GM18507 (cell line): Measurements from ENCODE around the gene APP.

ENCODE experiments used
- DNase-seq: peaks from one replicate; pipeline ENCODE4 v3.0.0; 2011; ENCODE audit warnings: low read depth; ENCODE audit not compliant: insufficient read length; ENCODE audit errors: extremely low spot score
- FAIRE-seq: peaks from 2 replicates; lab custom pipeline; 2011; peaks lifted over from hg19 to GRCh38; lab: Jason Lieb, UNC

Gene APP

GRCh38 chr21:25867061-25867460, 303.5 kb downstream of the APP start:
- DNase-seq (no peak), FAIRE-seq (no peak)

- FAIRE-seq (no peak), DNase-seq (no peak)
Measured at GRCh38 chr21:25863747-25864146, 306.8 kb downstream of the APP start.

DNA sequence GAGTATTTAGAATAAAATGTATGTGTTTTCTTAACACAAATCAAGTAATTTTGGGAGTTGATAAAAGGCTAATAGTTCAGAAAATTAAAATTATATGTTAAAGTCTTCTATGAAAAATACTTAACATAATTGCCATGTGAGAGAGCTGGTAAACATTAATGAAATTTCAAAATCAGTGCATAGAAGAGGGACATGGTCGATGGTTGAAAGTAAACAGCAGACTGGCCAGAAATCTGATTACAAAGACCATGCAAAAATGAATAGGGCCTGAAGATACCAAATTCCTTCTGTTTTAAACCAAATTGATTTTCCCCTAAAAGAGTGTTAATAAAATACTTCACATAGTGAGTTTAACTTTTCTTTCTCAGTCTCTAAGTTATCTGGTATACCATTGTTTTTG, 307.5 kb downstream of the APP start:
- no peak for FAIRE-seq
- no peak for DNase-seq

DNA sequence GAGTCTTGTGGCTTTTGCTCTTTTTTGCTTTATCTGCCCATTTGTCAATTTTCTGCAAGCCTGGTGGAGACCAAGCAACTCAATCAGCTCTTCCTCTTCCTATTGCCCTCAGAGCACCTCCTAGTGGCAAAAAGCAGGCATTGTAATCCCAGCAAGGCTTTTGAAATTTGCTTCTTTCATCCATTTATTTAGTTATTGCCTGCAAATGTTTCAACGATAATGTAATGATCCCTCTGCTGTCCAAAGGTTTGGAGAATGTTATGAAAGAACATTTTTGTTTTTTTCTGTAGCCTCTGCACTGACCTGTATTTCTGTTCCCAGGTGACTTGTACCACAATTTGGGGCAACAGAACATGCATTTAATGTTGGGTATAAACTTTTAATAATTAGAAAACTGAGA, 308.0 kb downstream of the APP start:
- peak; percentile 7 for DNase-seq
- peak; percentile 70 for FAIRE-seq

DNA sequence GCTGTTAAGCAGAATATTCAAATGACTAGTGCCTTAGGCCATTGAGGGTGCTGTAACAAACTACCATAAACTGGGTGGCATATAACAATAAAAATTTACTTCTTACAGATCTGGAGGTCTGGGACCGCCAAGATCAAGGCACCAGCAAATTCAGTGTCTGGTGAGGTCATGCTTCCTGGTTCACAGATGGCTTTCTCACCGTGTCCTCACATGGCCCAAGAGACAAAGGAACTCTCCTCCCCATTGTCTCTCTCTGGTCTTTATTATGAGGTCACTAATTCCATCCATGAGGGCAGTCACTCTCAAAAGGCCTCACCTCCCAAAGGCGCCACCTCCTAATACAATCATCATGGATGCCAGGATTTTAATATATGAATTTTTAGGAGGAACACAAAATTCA, 308.5 kb downstream of the APP start:
- no peak for FAIRE-seq
- no peak for DNase-seq

- DNase-seq: no peak
- FAIRE-seq: no peak
Measured at GRCh38 chr21:25859235-25859929, 311.2 kb downstream of the APP start.

DNA sequence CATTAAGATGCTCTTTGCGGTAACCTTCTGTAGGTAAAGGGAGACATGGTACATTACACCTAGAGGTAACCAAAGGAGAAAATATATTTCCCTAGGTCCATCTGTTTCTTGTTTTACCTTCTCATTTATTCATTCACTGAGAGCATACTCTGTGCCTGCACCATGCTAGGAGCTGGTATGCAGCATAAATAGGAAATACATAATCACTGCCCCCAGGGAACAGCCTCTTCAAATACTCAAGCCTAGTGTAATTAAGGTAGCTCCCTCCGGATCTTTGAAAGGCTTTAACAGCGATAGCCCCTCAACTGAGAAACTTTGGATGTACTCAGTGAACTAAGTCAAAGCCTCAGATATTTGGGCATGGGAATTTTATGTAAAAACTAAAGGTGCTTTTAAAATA, 312.2 kb downstream of the APP start:
- DNase-seq: no peak
- FAIRE-seq: no peak

- no peak for FAIRE-seq
- DNase-seq: no peak
Measured at GRCh38 chr21:25857308-25858074, 313.1 kb downstream of the APP start.

DNA sequence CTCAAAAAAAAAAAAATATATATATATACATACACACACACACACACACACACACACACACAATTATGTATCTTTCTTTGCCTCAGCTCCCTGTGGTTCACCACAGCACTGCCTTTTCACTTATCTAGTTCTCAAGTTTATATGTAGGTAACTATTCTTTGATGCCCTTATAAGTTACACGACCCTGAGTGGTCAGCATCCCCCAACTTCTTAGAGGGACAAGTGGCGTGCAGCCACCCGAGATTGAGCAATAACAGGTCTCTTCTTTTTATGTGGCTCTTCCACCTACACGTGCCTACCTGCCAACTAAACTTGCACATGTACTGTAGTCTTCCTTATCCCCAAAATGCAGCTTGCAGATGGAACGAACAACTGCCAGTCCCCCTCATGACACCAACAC, 315.0 kb downstream of the APP start:
- FAIRE-seq (no peak), DNase-seq (no peak)

GRCh38 chr21:25850126-25850842, 320.3 kb downstream of the APP start:
- DNase-seq: no peak
- FAIRE-seq: no peak

DNA sequence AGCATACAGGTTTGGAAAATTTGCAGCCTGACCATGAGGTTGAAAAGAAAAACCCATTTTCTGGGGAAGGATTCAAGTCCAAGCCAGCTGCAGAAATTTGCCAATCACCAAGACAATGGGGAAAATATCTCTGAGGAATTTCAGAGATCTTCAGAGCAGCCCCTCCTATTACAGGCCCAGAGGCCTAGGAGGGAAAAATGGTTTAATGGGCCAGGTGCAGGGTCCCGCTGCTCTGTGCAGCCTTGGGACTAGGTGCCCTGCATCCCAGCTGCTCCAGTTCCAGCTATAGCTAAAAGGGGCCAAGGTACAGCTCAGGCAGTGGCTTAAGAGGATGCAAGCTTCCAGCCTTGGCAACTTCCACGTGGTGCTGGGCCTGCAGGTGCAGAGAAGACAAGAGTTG, 322.3 kb downstream of the APP start:
- FAIRE-seq: no peak
- DNase-seq: no peak

GRCh38 chr21:25845729-25846256, 324.8 kb downstream of the APP start:
- no peak for FAIRE-seq
- DNase-seq: no peak

DNA sequence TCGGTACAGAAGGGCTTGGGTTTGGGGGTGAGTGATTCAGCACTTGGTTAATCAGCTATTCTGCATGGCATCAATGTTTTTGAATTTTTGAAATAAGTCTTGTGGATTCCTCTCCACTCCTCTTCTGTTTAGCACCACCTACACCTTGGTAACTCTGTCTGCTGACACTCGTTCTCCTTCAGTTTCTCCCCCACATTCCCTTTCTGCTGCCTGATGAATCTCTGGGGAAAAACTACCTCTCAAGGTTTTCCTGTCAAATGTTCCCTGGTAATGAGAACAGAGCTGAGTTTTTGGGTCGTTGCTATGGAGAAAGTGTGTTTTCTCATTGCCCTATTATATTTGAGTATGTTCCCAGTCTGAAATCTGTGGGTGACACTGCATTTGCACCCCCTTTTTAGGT, 327.6 kb downstream of the APP start:
- FAIRE-seq (no peak), DNase-seq (no peak)

- FAIRE-seq (no peak), DNase-seq (no peak)
Measured at GRCh38 chr21:25838809-25839208, 331.8 kb downstream of the APP start.

DNA sequence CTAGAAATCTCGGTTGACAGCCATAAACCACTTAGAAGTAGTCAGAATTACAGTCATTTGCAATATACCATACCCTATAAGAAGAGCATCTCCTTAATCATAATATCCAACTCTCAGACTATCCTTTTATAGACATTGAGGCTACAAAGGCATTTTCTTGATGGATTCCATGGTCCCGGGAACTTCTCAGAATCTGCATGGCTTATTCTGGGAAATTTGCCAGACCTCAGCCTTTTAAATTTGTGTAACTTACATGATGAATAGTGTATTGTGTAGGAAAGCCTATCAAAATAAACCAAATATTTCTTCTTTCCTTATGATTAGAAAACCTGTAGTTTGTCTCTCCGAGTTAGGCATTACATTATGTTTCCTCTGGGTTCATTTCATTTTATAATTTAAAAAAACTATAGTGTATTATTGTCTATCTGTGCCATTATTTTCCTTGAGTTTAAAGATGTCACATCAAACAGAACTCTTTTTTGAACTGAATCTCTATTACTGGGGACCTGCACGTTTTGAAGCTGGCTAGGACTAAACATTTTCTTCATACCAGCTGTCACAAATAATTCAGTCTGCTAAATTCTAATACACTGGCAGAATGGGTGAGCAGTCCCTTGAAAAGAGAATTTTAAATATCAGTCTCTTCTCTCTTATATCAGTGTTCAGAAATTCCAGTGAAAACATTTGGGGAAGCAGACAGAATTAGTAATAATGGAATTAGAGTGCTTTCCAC, 332.9 kb downstream of the APP start:
- FAIRE-seq (no peak), DNase-seq (no peak)

DNA sequence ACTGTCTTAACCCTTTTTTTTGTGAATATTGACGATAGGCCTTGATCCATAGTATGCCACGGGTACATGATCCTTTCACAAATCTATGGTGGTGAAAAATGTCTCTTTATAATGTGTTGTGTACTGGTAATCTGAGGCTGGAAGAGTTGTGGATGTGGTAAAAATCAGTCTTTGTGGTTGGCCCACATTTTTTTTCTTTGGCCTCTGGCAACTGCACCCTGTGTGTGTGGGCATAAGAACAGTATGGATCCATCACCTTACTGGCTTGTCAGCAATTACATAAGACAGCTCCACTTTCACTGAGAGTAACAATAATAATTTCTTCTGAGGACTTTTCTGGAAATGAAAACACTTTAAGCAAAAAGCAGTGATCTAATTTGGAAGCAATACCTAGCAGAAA, 334.2 kb downstream of the APP start:
- FAIRE-seq (no peak), DNase-seq (no peak)

- FAIRE-seq: no peak
- DNase-seq: no peak
Measured at GRCh38 chr21:25834381-25834780, 336.2 kb downstream of the APP start.

DNA sequence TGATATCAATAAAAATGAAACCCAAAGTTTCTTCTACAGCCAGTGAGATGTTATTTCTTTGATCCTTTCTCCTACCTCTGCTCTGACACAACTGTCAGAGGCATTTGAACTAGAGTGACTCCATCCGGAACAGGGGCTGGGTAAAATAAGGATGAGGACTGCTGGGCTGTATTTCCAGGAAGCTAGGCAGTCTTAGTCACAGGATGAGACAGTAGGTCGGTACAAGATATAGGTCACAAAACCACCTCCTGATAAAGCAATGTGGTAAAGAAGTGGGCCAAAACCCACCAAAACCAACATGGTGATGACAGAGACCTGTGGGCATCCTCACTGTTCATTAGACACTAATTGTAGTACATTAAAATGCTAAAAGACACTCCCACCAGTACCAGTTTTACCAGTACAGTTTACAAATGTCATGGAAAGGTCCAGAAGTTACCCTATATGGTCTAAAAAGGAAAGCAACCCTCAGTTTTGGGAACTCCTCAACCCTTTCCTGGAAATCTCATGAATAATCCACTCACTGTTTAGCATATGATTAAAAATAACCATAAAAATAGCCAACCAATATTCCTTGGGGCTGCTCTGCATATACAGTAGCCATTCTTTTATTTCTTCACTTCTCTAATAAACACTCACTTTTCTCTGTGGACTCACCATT, 339.1 kb downstream of the APP start:
- FAIRE-seq (no peak), DNase-seq (no peak)
